Trophoblast cell (in vitro differentiated cells and primary cell): ENCODE measurements around the gene GDF7.

Experiments used
- DNase-seq, 2 donors: peaks; one replicate each; pipeline ENCODE4 v3.0.0-alpha.2; 2016
- H2AFZ ChIP-seq: 2 replicates; pipeline ENCODE4 v1.6.1; 2013; ENCODE audit warnings: low read length, moderate library complexity, mild to moderate bottlenecking; ENCODE audit not compliant: insufficient read depth, poor library complexity
- H2AK5ac ChIP-seq: 2 replicates; pipeline ENCODE4 v1.6.1; 2013; ENCODE audit warnings: mild to moderate bottlenecking, low read length
- H2BK120ac ChIP-seq: 2 replicates; pipeline ENCODE4 v1.6.1; 2013; ENCODE audit warnings: low read length, mild to moderate bottlenecking, moderate library complexity; ENCODE audit not compliant: insufficient read depth, poor library complexity
- H2BK12ac ChIP-seq: 2 replicates; pipeline ENCODE4 v1.6.1; 2013; ENCODE audit warnings: mild to moderate bottlenecking, low read length, moderate library complexity
- H2BK5ac ChIP-seq: 2 replicates; pipeline ENCODE4 v1.6.1; 2013; ENCODE audit warnings: low read length, low read depth, moderate library complexity, mild to moderate bottlenecking; ENCODE audit not compliant: poor library complexity
- H3K14ac ChIP-seq: 2 replicates; pipeline ENCODE4 v1.6.1; 2013; ENCODE audit warnings: mild to moderate bottlenecking, low read length
- H3K18ac ChIP-seq: 2 replicates; pipeline ENCODE4 v1.6.1; 2013; ENCODE audit warnings: mild to moderate bottlenecking, low read length
- H3K23ac ChIP-seq: 2 replicates; pipeline ENCODE4 v1.6.1; 2013; ENCODE audit warnings: low read length
- H3K27ac ChIP-seq: 2 replicates; pipeline ENCODE4 v1.5.1; 2013; ENCODE audit warnings: low read depth, mild to moderate bottlenecking, inconsistent platforms, low read length, moderate library complexity
- H3K27me3 ChIP-seq: 2 replicates; pipeline ENCODE4 v1.6.1; 2013; ENCODE audit warnings: inconsistent platforms, mild to moderate bottlenecking, low read length, moderate library complexity; ENCODE audit not compliant: insufficient read depth
- H3K36me3 ChIP-seq, 2 experiments: 1 replicate in 1 of 2; 2 replicates in 1 of 2; pipeline ENCODE4 v1.6.1; 2013; ENCODE audit warnings: low read length in 2 of 2, mild to moderate bottlenecking in 2 of 2, moderate library complexity in 1 of 2; ENCODE audit not compliant: insufficient read depth in 2 of 2, control insufficient read depth in 1 of 2
- H3K4ac ChIP-seq: 2 replicates; pipeline ENCODE4 v1.6.1; 2013; ENCODE audit warnings: low read depth, mild to moderate bottlenecking, low read length, moderate library complexity
- H3K4me1 ChIP-seq, 2 experiments: 1 replicate in 1 of 2; 2 replicates in 1 of 2; pipeline ENCODE4 v1.6.1; 2013; ENCODE audit warnings: low read length in 2 of 2, mild to moderate bottlenecking in 2 of 2, moderate library complexity in 1 of 2; ENCODE audit not compliant: insufficient read depth in 2 of 2, control insufficient read depth in 1 of 2
- H3K4me2 ChIP-seq: 2 replicates; pipeline ENCODE4 v1.6.1; 2013; ENCODE audit warnings: inconsistent platforms, mild to moderate bottlenecking, low read length, moderate library complexity
- H3K4me3 ChIP-seq: 2 replicates; pipeline ENCODE4 v1.5.1; 2013; ENCODE audit warnings: mild to moderate bottlenecking, low read depth, low read length, inconsistent platforms
- H3K79me1 ChIP-seq: one replicate; pipeline ENCODE4 v1.6.1; 2013; ENCODE audit warnings: low read length
- H3K79me2 ChIP-seq: 2 replicates; pipeline ENCODE4 v1.6.1; 2013; ENCODE audit warnings: low read length, mild to moderate bottlenecking; ENCODE audit not compliant: control insufficient read depth, insufficient read depth, poor library complexity
- H3K9ac ChIP-seq: 2 replicates; pipeline ENCODE4 v1.6.1; 2013; ENCODE audit warnings: mild to moderate bottlenecking, low read length
- H3K9me3 ChIP-seq: 2 replicates; pipeline ENCODE4 v1.6.1; 2013; ENCODE audit warnings: low read depth, mild to moderate bottlenecking, control low read depth, inconsistent platforms, low read length; ENCODE audit not compliant: insufficient read depth
- H4K12ac ChIP-seq: 2 replicates; pipeline ENCODE4 v1.6.1; 2013; ENCODE audit warnings: low read depth, mild to moderate bottlenecking, low read length, moderate library complexity
- H4K8ac ChIP-seq: 2 replicates; pipeline ENCODE4 v1.6.1; 2013; ENCODE audit warnings: low read depth, mild to moderate bottlenecking, low read length, moderate library complexity
- H4K91ac ChIP-seq: one replicate; pipeline ENCODE4 v1.6.1; 2013; ENCODE audit warnings: low read depth, mild to moderate bottlenecking, low read length, moderate library complexity
- WGBS: extraction: QIAGEN DNeasy Blood & Tissue Kit; methylation state at CpG from one replicate; pipeline ENCODE4 v1.1.7; 2013; ENCODE audit warnings: missing lambda C conversion rate; ENCODE audit not compliant: insufficient read length, insufficient coverage; ENCODE audit errors: extremely low coverage; 5-methylcytosine and 5-hydroxymethylcytosine counted together

GDF7 gene

GRCh38 chr2:20662308-20662937, 4.5 kb upstream of the GDF7 start:
- Histone ChIP-seq H3K4me1 (peaks cover 2 to 9% of the 10 kb centered on the region in 2 experiments), H2BK5ac (no peak overlapping the region), H2AFZ (no peak overlapping the region)

GRCh38 chr2:20663196-20664070, 3.5 kb upstream of the GDF7 start:
- no peak overlapping the region for H2BK12ac ChIP-seq
- no peak overlapping the region for H2AFZ ChIP-seq
- H3K4me1 ChIP-seq: peaks cover 5 to 13% of the 10 kb centered on the region in 2 experiments
- no peak overlapping the region for H3K27ac ChIP-seq
- no peak overlapping the region for H3K23ac ChIP-seq
- peaks cover 55% of the 10 kb centered on the region for H3K27me3 ChIP-seq
- H4K91ac ChIP-seq: no peak overlapping the region
- no peak overlapping the region for H2BK5ac ChIP-seq
- no peak overlapping the region for H2AK5ac ChIP-seq
- no peak for DNase-seq
- H3K4me3 ChIP-seq: no peak overlapping the region
- H4K12ac ChIP-seq: no peak overlapping the region
- no peaks in the 10 kb centered on the region for H3K36me3 ChIP-seq
- H3K18ac ChIP-seq: no peak overlapping the region
- no peak overlapping the region for H2BK120ac ChIP-seq
- H3K14ac ChIP-seq: no peak overlapping the region
- no peak overlapping the region for H3K4ac ChIP-seq
- no peaks in the 10 kb centered on the region for H3K79me2 ChIP-seq
- H3K9me3 ChIP-seq: peaks cover 4% of the 10 kb centered on the region
- no peaks in the 10 kb centered on the region for H3K79me1 ChIP-seq
- WGBS: no CpG with 5 or more reads among the region's 7 CpGs
- no peak overlapping the region for H3K9ac ChIP-seq
- no peak overlapping the region for H3K4me2 ChIP-seq
- no peak overlapping the region for H4K8ac ChIP-seq

More at GRCh38 chr2:20662308-20662937, 4.5 kb upstream of the GDF7 start:
- Histone ChIP-seq H3K4ac (no peak overlapping the region), H4K12ac (no peak overlapping the region), H3K79me2 (no peaks in the 10 kb centered on the region), H3K23ac (no peak overlapping the region), H2BK120ac (no peak overlapping the region), H3K79me1 (no peaks in the 10 kb centered on the region), H3K18ac (no peak overlapping the region), H3K9ac (no peak overlapping the region), H2BK12ac (no peak overlapping the region), H3K27me3 (peaks cover 45% of the 10 kb centered on the region), H3K4me2 (no peak overlapping the region), H3K4me3 (no peak overlapping the region), H4K91ac (no peak overlapping the region), H2AK5ac (no peak overlapping the region), H3K14ac (no peak overlapping the region), H4K8ac (no peak overlapping the region), H3K36me3 (no peaks in the 10 kb centered on the region), H3K9me3 (peaks cover 4% of the 10 kb centered on the region), H3K27ac (no peak overlapping the region)
- no CpG with 5 or more reads among the region's 5 CpGs for WGBS
- DNase-seq: no peak

- no peak overlapping the region for H4K91ac ChIP-seq
- no peaks in the 10 kb centered on the region for H3K36me3 ChIP-seq
- no peak overlapping the region for H2BK5ac ChIP-seq
- no peak overlapping the region for H2AFZ ChIP-seq
- no peak overlapping the region for H3K27ac ChIP-seq
- H3K4me3 ChIP-seq: no peak overlapping the region
- no peak overlapping the region for H3K4me2 ChIP-seq
- WGBS: no CpG with 5 or more reads among the region's 2 CpGs
- no peak overlapping the region for H4K8ac ChIP-seq
- H3K4ac ChIP-seq: no peak overlapping the region
- no peaks in the 10 kb centered on the region for H3K79me1 ChIP-seq
- peaks cover 61% of the 10 kb centered on the region for H3K27me3 ChIP-seq
- no peak overlapping the region for H3K23ac ChIP-seq
- H3K9ac ChIP-seq: no peak overlapping the region
- no peak overlapping the region for H2AK5ac ChIP-seq
- no peak overlapping the region for H2BK120ac ChIP-seq
- peaks cover 4% of the 10 kb centered on the region for H3K9me3 ChIP-seq
- no peak for DNase-seq
- H3K18ac ChIP-seq: no peak overlapping the region
- H3K79me2 ChIP-seq: no peaks in the 10 kb centered on the region
- no peak overlapping the region for H3K14ac ChIP-seq
- no peak overlapping the region for H2BK12ac ChIP-seq
- peaks cover 5 to 13% of the 10 kb centered on the region in 2 experiments for H3K4me1 ChIP-seq
- no peak overlapping the region for H4K12ac ChIP-seq
Measured at GRCh38 chr2:20664071-20664390, 2.9 kb upstream of the GDF7 start.

GRCh38 chr2:20664431-20665242, 2.3 kb upstream of the GDF7 start:
- H3K4me1 ChIP-seq: peaks cover 5 to 13% of the 10 kb centered on the region in 2 experiments
- no peak overlapping the region for H4K8ac ChIP-seq
- no peak overlapping the region for H3K4me2 ChIP-seq
- H3K27me3 ChIP-seq: peaks cover 67% of the 10 kb centered on the region
- no peak overlapping the region for H2AFZ ChIP-seq
- no peak overlapping the region for H3K14ac ChIP-seq
- no peak overlapping the region for H3K4me3 ChIP-seq
- no peak overlapping the region for H4K12ac ChIP-seq
- peaks cover 7% of the 10 kb centered on the region for H3K9me3 ChIP-seq
- H4K91ac ChIP-seq: no peak overlapping the region
- no peak overlapping the region for H2BK120ac ChIP-seq
- no CpG with 5 or more reads among the region's 17 CpGs for WGBS
- DNase-seq: no peak
- no peak overlapping the region for H3K27ac ChIP-seq
- no peak overlapping the region for H2BK5ac ChIP-seq
- H3K23ac ChIP-seq: no peak overlapping the region
- no peak overlapping the region for H2BK12ac ChIP-seq
- no peaks in the 10 kb centered on the region for H3K79me1 ChIP-seq
- H3K4ac ChIP-seq: no peak overlapping the region
- H3K9ac ChIP-seq: no peak overlapping the region
- H3K79me2 ChIP-seq: no peaks in the 10 kb centered on the region
- no peak overlapping the region for H3K18ac ChIP-seq
- H2AK5ac ChIP-seq: no peak overlapping the region
- no peaks in the 10 kb centered on the region for H3K36me3 ChIP-seq
